ENCODE measurements around the gene MARCKS. TPM values are rescaled to one million over a fixed set of nuclear protein-coding genes. Genes with fewer than 3 reads are reported as not detected.

MARCKS gene
- total RNA-seq, 1 experiment from 2014 or later = 184 TPM

DNA sequence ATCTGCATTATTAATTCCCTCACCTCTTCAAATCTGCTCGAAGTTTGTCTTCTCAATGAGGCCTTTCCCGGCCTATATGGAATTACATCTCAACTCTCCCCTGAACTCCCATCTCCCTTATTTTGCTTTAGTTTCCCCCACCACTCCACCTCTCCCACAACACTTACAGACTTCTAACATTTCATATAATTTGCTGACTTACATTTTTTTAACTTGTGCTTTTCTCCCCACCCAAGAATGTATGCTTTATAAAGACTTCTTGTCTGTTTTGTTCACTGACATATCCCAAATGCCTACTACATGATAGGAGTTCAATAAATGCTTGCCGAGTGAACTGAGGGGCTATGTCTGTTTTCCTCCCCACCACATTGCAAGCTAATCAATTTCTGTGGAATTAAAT is 3.9 kb upstream of the MARCKS start:
- no peak for DNase-seq (ENCODE audit: low read depth)

DNA sequence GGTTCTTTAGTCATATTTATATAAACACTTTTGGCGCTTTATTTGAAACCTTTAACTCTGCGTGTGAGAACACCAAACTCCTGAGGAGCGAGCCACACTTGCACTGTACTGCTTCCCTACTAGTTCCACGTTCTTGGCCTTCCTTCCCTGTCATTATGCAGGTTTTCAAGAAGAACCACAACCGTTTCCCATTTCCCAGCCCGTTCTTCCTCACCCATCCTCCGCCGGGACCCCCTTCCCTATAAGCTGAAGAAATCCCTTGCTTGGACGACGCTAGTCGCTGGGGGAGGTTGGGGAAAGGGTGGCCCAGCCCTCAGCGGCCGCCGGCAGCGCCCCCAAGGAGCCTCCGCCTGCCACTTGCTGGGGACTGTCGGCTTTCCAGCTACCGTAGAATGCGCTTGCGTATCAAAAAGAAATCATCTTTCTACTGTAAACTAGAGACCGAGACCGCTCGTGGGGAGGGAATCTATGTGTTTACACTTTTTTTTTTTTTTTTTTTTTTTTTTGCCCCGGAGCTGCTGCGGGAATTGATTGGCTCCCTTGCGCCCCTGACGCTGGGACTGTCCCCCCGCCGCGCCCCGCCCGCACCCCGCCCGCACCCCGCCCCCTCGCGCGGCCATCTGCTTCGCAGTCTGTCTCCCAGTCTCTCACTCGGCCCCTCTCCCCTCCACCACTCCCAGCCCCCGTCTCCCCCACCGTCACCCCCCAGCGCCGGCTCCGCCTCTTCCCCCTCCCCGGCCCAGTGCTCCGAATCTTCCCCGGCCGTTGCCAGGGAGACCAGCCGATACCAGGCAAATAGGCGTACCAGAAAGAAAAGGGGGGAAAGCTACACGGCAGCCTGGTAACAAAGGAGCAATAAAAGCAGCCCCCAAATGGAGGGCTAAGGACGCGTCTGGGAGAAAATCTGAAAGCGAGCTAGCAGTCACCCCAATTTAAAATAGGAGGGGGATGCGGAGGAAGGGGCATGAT is 2.3 kb upstream of the MARCKS start:
- peak; percentile 94 for DNase-seq (ENCODE audit: low read depth)

DNA sequence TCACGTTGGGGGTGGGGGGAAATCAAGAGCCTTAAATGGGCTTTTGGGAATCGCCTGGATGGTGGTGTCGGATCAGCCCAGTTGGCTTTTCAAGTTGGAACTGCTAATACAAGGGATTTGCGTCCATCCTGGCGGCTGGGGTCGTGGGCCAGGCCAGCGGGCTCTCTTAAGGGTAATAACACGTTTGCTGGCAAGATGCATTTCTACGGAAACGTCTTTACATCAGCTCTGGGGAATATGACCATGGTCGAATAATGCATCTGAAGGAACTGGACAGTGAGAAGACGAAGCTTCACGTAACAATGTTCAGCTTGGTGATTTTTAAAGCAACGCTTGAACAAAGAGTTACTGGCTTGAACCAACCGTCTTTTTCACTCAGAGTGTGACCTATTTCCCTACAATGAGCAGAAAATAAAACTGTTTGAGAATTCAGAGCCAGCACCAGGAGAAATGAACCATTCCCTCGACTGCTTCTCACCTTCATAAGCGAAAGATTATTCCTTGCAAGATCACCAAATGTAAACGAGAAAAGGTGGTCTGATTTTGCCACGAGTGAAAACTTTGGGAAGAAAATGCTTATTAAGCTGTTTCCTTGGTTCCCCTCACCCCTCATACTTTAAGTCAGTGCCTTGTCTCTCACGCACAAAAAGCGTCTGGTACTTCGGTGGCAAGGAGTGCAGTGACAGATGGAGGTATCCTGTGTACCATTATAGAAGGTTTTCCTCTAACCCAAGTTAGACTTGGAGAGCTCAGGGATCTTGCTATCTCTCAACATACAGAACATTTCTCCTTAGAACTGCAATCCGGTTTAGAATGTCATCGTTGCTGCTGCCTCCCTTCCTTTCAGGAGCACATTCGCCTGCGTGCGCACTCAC is 1.4 kb upstream of the MARCKS start:
- peak; percentile 75 for DNase-seq (ENCODE audit: low read depth)

DNA sequence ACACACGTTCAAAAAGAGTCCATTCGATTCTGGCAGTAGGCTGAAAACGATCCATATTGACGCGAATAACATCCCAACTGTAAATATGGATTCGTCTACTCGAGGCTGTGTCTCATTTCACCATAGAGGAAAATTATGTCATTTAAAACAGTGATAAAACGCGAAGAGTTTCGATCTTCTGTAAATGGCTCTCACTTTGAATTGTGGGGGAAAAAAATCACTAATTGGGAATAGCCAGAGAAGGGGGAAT is 845 bp upstream of the MARCKS start:
- no peak for DNase-seq (ENCODE audit: low read depth)

DNA sequence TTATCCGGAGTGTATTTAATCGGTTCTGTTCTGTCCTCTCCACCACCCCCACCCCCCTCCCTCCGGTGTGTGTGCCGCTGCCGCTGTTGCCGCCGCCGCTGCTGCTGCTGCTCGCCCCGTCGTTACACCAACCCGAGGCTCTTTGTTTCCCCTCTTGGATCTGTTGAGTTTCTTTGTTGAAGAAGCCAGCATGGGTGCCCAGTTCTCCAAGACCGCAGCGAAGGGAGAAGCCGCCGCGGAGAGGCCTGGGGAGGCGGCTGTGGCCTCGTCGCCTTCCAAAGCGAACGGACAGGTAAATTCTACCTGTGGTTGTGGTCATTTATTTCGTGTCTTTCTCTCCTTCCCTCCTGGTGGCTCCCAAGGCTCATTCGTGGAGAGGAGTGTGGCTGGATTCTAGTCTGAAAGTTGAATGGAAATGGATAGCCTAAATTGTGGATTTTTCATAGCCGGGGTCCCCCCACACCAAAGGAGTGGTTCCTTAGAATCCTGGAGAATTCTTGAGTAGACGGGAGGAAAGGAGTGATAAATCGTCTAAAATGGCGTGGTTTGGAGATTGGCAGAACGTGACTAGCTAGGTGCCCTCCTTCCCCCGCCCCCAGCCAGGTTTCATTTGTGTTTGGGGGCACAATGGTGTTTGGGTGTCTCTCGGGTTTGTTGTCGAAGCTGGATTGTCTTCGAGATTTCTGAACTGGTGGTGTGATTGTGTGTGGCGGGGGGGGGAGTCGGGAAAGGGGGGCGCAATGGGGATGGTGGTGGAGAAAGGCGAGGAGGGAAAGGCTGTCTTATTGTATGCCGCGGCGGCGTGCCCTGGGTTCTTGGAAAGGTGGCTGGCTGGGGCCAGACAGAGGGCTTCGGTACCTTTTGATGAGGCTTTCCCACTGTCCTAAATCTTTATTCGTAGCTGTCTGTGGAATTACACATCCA is 673 bp downstream of the MARCKS start:
- DNase-seq (ENCODE audit: low read depth) = peak; percentile 72

DNA sequence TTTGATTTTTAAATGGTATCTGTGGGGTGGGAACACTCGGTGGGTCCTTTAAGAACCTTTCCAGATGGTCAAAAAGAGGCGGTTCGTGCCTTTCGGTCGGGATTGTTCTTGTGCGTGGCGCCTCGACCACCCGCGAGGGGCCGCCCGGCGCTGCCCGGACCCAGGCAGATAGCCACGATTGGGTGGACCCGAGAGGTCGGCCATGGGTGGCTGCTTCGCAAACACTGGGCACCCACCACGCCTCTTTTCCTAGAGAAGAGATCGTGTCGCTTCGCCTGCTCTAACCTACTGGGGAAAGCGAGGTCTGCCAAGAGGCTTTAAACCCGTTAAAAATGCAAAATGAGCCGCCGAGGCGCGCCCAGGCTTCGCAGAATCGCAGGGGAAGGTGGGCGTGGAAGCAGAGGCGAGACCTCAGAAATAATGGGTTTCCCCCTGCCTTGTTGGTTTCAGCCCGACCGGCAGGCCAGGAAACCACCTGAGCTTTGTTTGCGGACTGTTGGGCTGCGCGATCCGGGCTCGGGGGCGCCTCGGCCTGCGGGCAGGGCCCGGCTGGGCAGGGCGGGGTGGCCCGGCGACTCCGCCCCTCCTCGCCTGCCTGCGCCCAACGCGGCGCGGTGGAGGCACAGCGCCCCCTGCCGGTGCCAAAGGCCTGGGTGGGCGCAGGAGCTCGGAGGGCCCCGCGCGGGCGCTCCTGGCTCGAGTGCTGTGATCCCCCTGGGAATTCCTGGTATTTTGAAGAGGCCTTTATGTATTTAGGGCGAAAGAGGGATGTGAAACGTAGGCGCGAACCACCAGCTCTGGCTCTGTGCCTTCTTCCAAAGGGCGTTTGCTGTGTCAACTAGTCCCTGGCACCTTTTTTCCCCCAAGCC is 1.6 kb downstream of the MARCKS start:
- DNase-seq (ENCODE audit: low read depth) = peak; percentile 96

DNA sequence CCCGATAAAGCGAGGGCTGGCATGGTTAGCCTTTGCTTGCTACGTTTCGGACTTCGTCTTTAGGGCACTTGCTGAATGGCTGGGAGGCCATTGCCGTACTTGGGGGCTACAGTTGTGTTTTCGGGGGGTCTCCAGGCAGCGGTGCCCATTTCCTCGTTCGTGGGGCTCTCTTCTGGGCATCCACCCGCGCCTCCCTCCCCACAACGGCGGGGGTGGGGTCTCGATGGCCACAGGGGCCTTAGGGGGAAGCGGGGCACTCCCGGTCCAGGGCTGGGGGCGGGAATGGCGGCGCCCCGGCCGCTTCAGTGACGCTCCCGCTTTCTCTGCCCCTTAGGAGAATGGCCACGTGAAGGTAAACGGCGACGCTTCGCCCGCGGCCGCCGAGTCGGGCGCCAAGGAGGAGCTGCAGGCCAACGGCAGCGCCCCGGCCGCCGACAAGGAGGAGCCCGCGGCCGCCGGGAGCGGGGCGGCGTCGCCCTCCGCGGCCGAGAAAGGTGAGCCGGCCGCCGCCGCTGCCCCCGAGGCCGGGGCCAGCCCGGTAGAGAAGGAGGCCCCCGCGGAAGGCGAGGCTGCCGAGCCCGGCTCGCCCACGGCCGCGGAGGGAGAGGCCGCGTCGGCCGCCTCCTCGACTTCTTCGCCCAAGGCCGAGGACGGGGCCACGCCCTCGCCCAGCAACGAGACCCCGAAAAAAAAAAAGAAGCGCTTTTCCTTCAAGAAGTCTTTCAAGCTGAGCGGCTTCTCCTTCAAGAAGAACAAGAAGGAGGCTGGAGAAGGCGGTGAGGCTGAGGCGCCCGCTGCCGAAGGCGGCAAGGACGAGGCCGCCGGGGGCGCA is 2.4 kb downstream of the MARCKS start:
- DNase-seq (ENCODE audit: low read depth) = peak; percentile 63

DNA sequence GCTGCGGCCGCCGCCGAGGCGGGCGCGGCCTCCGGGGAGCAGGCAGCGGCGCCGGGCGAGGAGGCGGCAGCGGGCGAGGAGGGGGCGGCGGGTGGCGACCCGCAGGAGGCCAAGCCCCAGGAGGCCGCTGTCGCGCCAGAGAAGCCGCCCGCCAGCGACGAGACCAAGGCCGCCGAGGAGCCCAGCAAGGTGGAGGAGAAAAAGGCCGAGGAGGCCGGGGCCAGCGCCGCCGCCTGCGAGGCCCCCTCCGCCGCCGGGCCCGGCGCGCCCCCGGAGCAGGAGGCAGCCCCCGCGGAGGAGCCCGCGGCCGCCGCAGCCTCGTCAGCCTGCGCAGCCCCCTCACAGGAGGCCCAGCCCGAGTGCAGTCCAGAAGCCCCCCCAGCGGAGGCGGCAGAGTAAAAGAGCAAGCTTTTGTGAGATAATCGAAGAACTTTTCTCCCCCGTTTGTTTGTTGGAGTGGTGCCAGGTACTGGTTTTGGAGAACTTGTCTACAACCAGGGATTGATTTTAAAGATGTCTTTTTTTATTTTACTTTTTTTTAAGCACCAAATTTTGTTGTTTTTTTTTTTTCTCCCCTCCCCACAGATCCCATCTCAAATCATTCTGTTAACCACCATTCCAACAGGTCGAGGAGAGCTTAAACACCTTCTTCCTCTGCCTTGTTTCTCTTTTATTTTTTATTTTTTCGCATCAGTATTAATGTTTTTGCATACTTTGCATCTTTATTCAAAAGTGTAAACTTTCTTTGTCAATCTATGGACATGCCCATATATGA is 3.2 kb downstream of the MARCKS start:
- DNase-seq (ENCODE audit: low read depth) = peak; percentile 62

DNA sequence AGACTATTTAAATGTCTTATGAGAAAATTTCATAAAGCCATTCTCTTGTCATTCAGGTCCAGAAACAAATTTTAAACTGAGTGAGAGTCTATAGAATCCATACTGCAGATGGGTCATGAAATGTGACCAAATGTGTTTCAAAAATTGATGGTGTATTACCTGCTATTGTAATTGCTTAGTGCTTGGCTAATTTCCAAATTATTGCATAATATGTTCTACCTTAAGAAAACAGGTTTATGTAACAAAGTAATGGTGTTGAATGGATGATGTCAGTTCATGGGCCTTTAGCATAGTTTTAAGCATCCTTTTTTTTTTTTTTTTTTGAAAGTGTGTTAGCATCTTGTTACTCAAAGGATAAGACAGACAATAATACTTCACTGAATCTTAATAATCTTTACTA is 5.0 kb downstream of the MARCKS start:
- no peak for DNase-seq (ENCODE audit: low read depth)

DNA sequence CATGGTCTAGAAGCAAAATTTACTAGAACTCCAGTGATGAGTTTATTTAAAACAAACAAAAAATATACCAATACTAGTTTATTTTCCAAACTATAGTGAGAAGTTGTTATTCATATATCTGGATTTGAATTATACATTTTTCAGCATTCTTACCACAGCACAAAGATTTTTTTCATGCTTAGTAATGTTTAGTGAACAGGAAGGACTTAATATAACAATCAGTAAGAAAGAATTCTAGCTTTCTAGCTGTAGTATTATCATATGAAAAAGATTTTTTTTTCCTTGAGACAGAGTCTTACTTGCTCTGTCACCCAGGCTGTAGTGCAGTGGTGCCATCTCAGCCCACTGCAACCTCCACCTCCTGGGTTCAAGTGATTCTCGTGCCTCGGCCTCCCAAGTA is 13.8 kb downstream of the MARCKS start:
- no peak for DNase-seq (ENCODE audit: low read depth)

DNA sequence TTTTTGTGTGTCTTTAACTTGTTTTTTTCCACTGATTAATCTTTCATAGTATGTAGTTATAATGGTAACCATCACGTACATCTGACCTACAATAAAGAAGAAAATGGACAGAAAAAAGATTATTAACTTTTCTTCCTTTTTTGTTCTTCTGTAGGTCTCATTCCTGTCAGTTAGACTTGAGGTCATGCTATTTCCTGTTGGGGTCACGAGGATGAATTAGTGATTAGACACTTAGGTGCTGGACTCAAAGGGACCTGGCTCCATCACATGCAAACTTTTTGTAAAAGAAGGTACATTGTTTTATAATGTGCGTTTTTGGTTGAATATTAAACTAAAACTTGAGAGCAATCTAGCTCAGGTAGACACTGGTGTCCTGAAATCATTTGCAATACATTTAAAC is 14.8 kb downstream of the MARCKS start:
- DNase-seq (ENCODE audit: low read depth) = peak; percentile 42

DNA sequence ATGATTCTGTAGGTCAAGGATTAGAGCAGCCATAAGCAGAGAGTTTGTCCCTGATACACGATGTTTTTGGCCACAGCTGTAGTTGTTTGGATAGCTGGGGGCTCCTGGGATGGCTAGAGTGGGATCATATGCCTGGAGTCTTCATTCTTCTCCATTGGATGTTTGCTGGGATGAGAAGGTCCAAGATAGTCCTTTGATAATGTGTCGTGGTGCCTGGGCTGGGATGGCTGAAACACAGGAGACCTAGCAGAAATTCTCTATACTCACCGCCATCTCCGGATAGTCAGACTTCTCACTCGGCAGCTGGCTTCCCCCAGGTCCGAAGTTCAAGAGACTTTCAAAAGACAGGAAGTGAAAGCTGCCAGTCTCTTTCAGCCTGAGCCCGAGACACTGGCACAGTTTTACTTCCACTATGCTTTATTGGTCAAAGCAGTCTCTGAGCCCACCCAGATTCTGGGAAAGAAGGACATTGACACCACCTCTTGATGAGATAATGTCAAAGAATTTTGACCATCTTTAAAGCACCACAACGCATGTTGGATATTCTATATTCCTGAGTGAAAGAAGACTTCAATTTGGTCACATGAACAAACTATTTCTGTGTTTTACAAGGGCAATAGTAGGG is 16.0 kb downstream of the MARCKS start:
- DNase-seq (ENCODE audit: low read depth) = peak; percentile 90

DNA sequence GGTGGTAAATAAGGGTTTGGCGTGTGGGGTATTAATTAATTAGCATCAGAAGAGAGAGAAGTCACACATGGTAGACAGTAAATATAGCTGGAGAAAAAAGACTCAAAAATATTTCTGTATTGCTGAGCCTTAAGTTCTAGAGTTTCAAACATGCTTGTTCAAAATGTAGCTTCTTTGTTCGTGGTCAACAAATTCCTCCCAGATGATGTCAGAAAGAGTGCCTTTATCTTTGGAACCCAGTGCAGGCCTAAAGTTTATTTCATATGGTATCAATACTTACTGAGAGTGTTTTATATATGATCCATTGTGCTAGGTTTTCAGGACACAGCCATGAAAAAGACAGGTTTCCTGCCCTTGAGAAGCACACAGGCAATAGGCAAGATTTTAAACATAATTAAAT is 18.3 kb downstream of the MARCKS start:
- DNase-seq (ENCODE audit: low read depth) = peak; percentile 72

DNA sequence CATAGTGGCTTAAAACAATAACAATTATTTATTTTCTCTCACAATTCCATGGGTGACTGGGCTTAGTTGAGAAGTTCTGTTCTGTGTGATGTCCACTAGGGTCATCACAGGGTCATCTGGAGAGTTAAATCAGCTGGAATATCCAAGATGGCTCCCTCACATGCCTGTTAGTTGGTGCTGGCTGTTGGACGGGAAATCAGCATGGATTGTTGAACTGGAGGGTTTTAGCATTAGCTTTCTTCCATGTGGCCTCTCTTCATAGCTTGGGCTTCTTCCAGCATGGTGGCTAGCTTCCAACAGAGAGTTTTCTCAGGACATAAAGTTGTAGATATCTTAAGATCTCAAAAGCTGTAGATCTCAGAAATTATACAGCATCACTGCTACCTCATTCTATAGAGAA is 19.6 kb downstream of the MARCKS start:
- DNase-seq (ENCODE audit: low read depth) = peak; percentile 45

DNA sequence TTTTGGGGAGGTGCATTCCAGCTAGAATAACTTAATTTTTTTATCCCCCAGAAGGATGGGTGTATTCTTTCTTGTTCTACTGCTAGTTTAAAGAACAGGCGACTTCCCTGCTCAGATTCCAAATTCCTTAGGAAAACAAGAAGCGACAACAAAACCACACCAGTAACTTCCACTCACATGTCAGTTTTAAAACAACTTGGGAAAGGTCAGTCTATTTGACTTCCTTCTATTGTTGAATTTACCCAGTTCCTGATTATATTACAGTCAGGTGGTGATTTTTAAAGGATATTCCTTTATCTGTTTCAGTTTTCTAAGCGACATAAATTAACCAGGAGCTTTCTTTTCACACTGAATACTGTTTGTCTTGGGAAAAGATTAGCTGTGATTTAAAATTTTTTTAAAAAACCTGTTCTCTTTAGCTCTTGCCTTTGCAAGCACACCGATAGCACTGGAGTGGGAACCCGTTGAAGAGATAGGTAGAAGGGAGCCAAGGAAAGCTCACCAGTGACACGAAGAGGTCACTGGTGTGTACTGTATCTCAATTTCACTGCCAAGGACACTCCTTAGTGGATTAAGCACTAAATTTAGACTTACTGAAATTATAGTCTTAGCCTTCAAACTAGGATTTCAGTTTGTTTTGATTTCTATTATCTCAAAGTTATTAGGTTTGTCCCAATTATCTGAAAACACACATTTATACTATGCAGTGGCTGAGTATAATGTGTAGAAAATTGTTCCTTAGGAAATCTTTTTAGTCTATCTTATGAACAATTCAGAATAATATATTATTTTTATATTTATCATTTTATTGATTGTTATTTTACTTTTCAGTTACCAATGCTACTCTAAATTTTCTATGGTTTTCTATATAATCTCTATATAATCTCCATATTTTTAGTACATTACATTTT is 22.3 kb downstream of the MARCKS start:
- DNase-seq (ENCODE audit: low read depth) = peak; percentile 86

DNA sequence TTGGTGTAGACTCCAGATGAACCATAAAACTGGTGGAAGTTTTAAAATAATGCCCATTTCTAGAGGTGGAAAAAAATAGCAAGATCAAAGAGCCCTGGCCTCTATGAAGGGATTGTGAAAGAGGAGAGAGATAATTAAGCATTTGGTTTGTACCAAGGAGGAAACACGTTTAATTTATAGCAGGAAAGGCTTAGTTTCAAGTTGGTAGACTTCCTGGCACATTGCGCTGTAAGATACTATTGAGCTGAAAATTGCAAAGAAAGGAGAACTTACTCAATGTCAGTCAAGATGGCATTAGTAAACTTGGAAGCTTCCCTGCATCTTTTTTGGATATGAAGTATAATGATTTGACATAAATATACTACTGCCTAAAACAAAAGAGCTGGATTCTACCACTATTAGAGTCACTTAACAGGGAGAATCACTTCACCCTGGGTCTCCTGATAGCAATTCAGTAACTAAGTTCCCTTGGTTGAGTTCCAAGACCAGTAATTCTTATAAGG is 24.4 kb downstream of the MARCKS start:
- DNase-seq (ENCODE audit: low read depth) = no peak

DNA sequence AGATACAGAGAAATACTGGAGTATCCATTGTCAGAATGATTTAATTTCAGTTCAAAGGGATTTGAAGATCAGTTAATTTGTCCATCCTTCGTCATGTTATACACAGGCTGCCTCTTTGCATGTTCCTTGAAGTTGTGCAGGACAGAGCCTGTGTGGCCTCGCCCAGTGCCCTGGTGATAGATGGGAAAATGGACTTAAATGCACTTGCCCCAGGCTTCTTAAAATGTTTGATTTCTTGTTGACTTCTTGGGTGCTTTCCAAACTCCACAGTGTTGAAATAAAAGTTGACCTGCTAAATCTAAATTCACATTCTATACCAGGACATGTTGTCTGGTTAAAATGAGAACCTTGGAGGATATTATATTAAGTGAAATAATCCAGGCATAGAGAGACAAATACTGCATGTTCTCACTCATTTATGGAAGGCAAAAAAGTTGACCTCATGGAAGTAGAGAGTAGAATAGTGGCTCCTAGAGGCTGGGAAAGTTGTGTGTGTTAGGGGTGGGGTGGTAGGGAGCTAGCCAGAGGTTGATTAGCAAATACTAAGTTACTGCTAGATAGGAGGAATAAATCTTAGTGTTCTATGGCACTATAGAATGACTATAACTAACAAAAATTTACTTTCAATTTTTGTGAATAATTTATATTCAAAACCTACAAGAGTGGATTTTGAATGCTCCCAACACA is 25.3 kb downstream of the MARCKS start:
- no peak for DNase-seq (ENCODE audit: low read depth)

Measured in M059J (cell line).